ENCODE results near the gene CBX8. TPM values are rescaled to one million over a fixed set of nuclear protein-coding genes. Genes with fewer than 3 reads are reported as not detected.

CBX8 gene
- total RNA-seq, 1 donor from 2014 or later, result 8.6 TPM

DNA sequence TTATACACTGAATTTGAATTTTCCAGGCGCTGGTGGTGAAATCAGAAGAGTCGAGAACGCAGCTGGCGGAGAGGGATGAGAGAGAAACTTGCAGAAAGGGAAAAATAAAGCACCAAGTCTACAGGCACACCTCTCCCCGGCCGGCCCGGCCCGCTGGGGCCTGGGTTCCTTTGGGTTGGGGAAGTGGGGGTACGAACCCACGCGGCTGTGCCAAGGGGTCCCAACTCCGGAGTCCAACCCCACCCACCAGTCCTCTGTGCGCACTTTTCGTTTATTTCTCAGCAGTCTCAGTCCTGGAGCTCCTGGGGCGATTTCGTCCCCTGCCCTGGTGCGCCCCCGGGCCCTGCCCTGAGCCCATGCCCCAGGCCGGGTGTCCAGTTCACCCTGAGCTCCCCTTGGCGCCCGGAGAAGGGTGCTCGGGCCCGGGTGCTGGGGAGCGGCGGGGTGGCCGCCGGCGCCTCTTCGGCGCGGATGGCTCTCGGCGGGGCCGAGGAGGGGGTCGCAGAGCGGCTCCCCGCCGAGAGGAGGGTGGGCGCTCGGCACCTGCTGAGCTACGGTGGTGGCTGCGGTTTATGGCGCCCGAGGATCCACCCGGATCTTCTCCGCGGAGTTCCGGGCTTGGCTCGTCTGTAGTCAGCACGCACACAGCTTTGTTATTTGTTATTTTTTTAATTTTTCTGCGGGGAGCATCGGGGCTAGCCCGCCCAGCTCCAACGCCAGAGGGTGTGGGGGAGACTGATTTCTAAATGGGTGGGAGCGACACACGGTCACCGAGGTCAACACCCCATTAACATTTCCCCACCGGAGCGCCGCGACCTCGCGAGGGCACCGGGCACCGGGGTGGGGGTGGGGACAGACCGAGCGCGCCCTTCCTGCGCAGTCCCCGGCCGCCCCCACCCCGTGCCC lies 15.7 kb upstream of the CBX8 start:
- Mint-ChIP-seq H3K4me3 (ENCODE audit: low read depth) (peak overlapping the region; percentile 51), H3K27me3 (ENCODE audit: low read depth) (peaks cover 55% of the 10 kb centered on the region), H3K4me1 (ENCODE audit: low read depth) (peaks cover 23% of the 10 kb centered on the region), H3K27ac (no peak overlapping the region), H3K36me3 (ENCODE audit: low read depth) (no peaks in the 10 kb centered on the region), H3K9me3 (no peaks in the 10 kb centered on the region)
- DNase-seq (ENCODE audit: low spot score), result no peak
- intact Hi-C loops (cut with micrococcal nuclease), result no loop called here

DNA sequence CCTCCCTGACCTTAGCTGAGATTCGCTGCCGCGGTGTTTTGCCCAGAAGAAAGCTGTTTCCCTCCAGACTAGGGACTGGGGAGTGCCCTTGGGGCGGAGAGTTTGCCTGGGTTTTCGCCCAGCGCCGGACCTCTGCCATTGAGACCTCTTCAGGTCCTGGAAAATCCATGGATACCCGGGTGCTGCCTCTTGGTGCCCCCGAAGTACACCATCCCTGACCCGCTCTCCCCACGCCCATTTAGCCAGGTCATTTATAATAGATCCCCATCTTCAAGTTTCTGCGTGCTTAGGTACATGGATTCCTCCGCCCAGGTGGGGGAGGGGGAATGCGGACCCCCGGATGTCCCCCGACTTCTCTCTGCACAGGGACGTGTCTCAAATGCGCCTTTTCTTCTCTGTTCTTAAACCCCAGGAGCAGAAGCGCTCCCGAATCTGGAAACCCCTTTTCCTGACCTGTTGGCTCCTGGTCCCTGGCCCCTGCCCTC lies 15.0 kb upstream of the CBX8 start:
- peak overlapping the region; percentile 49 for H3K4me3 Mint-ChIP-seq (ENCODE audit: low read depth)
- H3K27me3 Mint-ChIP-seq (ENCODE audit: low read depth), result peaks cover 55% of the 10 kb centered on the region
- intact Hi-C loops (cut with micrococcal nuclease), result loop anchor here (2.0 kb wide), 1 partner anchor 15 kb away; the partner anchor contains the start of gene CBX8
- H3K36me3 Mint-ChIP-seq (ENCODE audit: low read depth), result no peaks in the 10 kb centered on the region
- DNase-seq (ENCODE audit: low spot score), result no peak
- H3K4me1 Mint-ChIP-seq (ENCODE audit: low read depth), result peaks cover 23% of the 10 kb centered on the region
- H3K9me3 Mint-ChIP-seq, result no peaks in the 10 kb centered on the region
- H3K27ac Mint-ChIP-seq, result no peak overlapping the region

DNA sequence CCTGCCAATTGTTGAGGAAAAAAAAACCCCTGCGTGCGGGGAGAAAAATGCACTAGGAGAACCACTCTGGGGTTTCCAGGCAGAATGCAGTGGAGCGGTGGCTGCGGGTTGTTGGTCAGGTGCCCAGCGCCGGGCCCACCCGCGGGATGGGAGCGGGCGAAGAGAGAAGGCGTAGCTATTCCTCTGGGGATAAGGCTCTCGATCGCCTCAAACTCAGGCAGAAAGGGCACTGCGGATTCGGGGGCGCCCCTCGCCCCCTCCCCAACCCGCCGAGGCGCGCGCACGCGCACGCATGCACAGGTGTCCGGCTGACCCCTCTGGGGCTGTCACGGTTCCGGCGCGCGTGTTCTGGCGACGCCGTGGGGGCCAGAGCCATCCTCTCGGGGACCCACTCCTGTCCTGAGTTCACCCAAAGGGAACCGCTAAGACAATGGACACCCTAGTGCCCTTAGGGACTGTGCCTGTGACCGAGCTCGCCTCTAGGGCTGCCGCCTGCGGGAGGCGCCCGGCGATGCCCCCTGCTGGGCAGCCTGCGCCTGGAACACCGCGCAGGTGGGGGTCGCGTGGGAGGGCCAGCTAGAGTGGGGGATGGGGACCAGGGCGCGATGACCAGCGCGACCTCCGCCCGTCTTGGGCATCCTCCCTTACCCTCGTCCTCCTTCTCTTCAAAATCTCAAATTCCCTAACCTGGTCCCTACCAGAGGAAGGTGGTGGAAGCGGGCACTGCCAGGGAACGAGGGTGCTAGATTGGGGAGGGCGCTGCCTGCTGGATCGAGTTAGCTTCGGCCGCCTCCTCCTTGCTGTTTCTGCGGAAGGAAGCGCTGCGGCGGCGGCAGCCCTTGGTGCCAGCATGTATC lies 14.4 kb upstream of the CBX8 start:
- Mint-ChIP-seq H3K4me1 (ENCODE audit: low read depth) (peaks cover 26% of the 10 kb centered on the region), H3K27me3 (ENCODE audit: low read depth) (peaks cover 56% of the 10 kb centered on the region), H3K27ac (no peak overlapping the region), H3K36me3 (ENCODE audit: low read depth) (no peaks in the 10 kb centered on the region), H3K4me3 (ENCODE audit: low read depth) (peak overlapping the region; percentile 10), H3K9me3 (no peaks in the 10 kb centered on the region)
- no peak for DNase-seq (ENCODE audit: low spot score)
- intact Hi-C loops (cut with micrococcal nuclease), result loop anchor here (2.0 kb wide), 1 partner anchor 14 kb away; the partner anchor contains the start of gene CBX8

DNA sequence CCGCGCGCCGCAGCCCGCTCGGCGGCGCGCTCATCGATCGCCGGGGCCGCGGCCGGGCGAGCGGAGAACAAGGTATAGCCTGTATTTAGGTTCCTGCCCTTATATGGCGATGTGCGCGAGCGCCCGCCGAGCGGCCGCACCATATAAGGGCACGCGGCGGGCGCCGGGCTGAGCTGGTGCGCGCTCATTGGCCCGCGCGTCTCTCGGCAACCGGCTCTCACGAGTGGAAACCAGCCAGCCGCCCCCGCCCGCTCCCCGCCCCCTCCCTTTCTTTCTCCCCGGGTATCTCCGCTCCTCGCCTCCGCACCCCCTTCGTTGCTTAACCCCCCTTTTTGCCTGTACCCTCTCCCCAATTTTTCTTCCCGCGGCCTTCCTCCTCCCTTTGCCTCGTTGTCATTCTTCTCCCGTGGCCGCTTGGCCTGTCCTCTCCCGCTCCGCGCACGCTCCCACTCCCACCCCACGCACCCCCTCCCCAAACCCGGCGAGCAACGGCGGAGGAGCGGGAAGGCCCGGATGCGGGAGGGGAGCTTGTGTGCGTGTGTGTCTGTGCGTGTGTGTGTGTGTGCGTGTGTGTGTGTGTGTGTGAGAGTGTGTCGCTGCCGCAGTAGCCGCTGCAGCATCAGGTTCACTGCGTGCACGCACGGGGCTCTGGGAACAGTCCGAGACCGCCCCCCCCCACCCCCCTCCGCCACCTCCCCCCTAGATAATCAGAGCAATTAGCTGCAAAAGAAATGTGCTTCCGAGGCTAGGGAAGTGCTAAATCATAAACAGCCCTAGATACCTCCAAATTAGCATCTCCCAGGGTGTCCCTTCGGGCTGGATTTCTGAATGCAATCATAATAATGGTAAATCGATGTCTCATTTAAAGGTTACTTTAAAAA lies 13.5 kb upstream of the CBX8 start:
- Mint-ChIP-seq H3K4me3 (ENCODE audit: low read depth) (peak overlapping the region; percentile 10), H3K36me3 (ENCODE audit: low read depth) (no peaks in the 10 kb centered on the region), H3K4me1 (ENCODE audit: low read depth) (peaks cover 33% of the 10 kb centered on the region), H3K27ac (no peak overlapping the region), H3K9me3 (no peaks in the 10 kb centered on the region), H3K27me3 (ENCODE audit: low read depth) (peaks cover 59% of the 10 kb centered on the region)
- intact Hi-C loops (cut with micrococcal nuclease), result loop anchor here (1.0 to 2.0 kb wide), 2 partner anchors 14 to 29 kb away; partner anchors contain the start of genes CBX4 and CBX8
- DNase-seq (ENCODE audit: low spot score), result peak; percentile 81

DNA sequence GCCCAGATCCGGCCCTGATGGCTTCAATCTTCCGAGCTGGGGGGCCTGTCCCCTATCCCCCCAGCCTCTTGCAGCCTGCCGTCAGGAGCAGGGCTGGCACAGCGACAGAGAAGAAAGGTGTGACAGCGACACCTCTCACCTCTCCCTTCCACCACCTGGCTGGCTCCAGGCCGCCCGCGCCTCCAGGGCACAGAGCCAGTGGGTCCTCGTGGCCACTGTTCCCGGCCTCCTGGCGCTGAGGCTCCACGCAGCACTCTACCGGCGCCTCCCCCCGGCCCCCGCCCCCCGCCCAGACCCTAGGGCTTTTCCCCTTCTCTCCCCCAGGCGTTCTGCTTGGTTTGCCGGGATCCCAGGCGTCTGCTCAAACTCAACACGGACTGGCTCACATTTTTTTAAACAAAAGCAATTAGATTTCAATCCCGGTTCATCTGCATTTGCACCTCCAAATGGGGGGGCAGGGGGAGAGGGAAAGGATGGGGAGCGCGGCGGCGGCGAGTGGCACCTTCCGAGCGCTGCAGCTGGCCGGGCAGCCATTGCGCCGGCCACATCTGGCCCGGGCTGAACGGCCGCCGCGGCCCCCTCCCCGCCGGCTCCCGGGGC lies 12.8 kb upstream of the CBX8 start:
- no peak overlapping the region for H3K27ac Mint-ChIP-seq
- peaks cover 66% of the 10 kb centered on the region for H3K27me3 Mint-ChIP-seq (ENCODE audit: low read depth)
- peak overlapping the region; percentile 49 for H3K4me3 Mint-ChIP-seq (ENCODE audit: low read depth)
- no peaks in the 10 kb centered on the region for H3K36me3 Mint-ChIP-seq (ENCODE audit: low read depth)
- no peak for DNase-seq (ENCODE audit: low spot score)
- intact Hi-C loops (cut with micrococcal nuclease), result loop anchor here (1.0 to 2.0 kb wide), 2 partner anchors 13 to 30 kb away; partner anchors contain the start of genes CBX4 and CBX8
- peaks cover 40% of the 10 kb centered on the region for H3K4me1 Mint-ChIP-seq (ENCODE audit: low read depth)
- H3K9me3 Mint-ChIP-seq, result peaks cover 2% of the 10 kb centered on the region

GRCh38 chr17:79808763-79809529 lies 12.1 kb upstream of the CBX8 start:
- peak overlapping the region; percentile 2 for H3K4me3 Mint-ChIP-seq (ENCODE audit: low read depth)
- no peak for DNase-seq (ENCODE audit: low spot score)
- intact Hi-C loops (cut with micrococcal nuclease), result no loop called here

DNA sequence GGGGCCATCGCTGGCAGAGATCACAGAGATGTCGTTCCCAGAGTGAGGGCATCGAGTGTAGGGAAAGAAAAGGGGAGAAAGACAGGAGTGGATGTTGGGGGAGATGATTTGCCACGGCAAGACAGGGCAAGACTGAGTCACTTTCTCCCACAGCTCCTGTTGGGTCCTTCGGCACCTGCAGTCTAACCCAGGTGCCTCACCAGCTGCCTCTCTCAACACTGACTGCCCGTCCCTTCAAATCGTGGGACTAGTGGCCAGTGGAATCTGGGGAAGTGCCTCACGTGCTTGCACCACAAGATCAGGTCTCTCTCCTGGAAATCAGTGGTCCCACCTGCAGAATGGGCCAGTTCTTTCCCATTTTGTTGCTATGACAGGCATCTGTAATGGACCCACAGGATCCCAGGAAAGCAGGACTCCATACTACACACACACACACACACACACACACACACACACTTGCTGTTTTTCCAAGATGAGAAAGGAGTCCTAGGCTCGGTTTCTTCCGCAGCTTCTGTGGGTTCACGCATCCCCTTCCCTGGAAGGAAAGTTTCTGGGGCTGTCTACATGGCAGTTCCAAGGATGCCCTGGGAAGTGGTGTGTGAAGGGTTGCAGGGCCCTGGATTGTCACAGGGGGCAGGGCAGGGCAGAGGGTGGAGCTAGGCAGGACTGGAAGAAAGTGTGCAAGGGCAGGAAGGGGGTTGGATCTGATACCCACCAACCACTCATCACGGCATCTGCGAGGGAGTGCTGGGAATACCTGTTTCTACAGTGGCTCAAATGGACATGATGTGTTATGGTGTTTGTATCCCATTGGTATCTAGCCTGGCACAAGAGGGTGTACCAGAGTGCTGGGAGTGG lies 10.2 kb upstream of the CBX8 start:
- Mint-ChIP-seq H3K27me3 (ENCODE audit: low read depth) (peaks cover 68% of the 10 kb centered on the region), H3K27ac (no peak overlapping the region), H3K4me3 (ENCODE audit: low read depth) (no peak overlapping the region), H3K9me3 (peaks cover 8% of the 10 kb centered on the region), H3K36me3 (ENCODE audit: low read depth) (peaks cover 3% of the 10 kb centered on the region), H3K4me1 (ENCODE audit: low read depth) (peaks cover 35% of the 10 kb centered on the region)
- intact Hi-C loops (cut with micrococcal nuclease), result no loop called here
- no peak for DNase-seq (ENCODE audit: low spot score)

More at GRCh38 chr17:79808763-79809529, 12.1 kb upstream of the CBX8 start:
- Mint-ChIP-seq H3K9me3 (peaks cover 5% of the 10 kb centered on the region), H3K36me3 (ENCODE audit: low read depth) (peaks cover 3% of the 10 kb centered on the region), H3K27ac (no peak overlapping the region), H3K4me1 (ENCODE audit: low read depth) (peaks cover 38% of the 10 kb centered on the region), H3K27me3 (ENCODE audit: low read depth) (peaks cover 64% of the 10 kb centered on the region)

- no peak for DNase-seq (ENCODE audit: low spot score)
- Mint-ChIP-seq H3K27me3 (ENCODE audit: low read depth) (peaks cover 67% of the 10 kb centered on the region), H3K9me3 (peaks cover 8% of the 10 kb centered on the region), H3K4me1 (ENCODE audit: low read depth) (peaks cover 29% of the 10 kb centered on the region), H3K4me3 (ENCODE audit: low read depth) (no peak overlapping the region), H3K36me3 (ENCODE audit: low read depth) (peaks cover 3% of the 10 kb centered on the region), H3K27ac (no peak overlapping the region)
- intact Hi-C loops (cut with micrococcal nuclease), result no loop called here
Observed at GRCh38 chr17:79806446-79806760, 9.5 kb upstream of the CBX8 start.

DNA sequence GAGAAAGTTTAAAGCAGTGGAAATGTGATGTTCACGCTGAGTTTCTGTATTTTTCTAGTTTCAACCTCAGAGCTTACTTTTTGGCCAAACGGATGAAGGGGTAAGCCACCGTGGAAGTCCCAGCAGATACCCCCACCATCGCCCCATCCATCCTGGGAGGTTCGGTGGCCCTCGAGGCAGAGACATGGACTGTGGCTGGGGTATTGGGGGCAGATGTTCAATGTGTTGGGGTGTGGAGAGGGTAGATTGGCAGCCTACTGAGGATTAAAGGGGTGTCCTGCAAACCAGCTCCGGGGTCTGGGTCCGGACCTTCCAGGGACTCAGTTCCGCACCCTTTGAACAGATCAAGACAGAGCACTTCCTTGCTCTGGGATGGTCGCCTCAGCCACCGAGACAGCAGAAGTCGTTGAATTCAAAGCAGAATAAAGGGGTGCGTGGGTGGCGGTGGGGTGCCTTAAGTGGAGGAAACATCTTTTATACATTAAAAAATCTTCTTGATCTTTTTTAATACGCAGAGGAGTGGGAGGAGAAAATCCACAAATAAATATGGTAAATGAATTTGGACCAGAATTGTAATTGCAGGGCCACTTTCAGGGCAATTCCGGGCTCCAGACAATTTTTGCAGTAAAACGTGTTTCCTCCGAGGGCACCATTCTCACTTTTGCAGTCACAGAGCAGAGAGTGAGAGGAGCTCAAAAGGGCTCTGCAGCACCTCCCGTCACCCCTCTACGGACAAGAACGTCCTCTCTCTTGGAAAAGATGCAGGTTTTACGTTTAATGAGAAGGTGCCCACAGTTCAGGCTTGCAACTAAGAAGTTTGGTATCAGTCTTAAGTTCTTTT lies 8.2 kb upstream of the CBX8 start:
- Mint-ChIP-seq H3K27me3 (ENCODE audit: low read depth) (peaks cover 70% of the 10 kb centered on the region), H3K4me1 (ENCODE audit: low read depth) (peaks cover 31% of the 10 kb centered on the region), H3K27ac (peak overlapping the region; percentile 76), H3K36me3 (ENCODE audit: low read depth) (peaks cover 6% of the 10 kb centered on the region), H3K4me3 (ENCODE audit: low read depth) (peak overlapping the region; percentile 59), H3K9me3 (peaks cover 8% of the 10 kb centered on the region)
- intact Hi-C loops (cut with micrococcal nuclease), result loop anchor here (5.0 kb wide), 2 partner anchors 58 to 1592 kb away; partner anchors contain the start of gene BAHCC1
- no peak for DNase-seq (ENCODE audit: low spot score)

All from activated T-helper 2 cell treated with anti-CD3 and anti-CD28 coated beads, Interferon-gamma antibody, Interleukin-2, Interleukin-4, amounts not matched to agents 10 μg/mL and 5 μg/mL and 100 μg/mL, durations not matched to agents 14 hours and 24 hours and 36 hours (primary cell).